GM18498 (cell line): Measurements from ENCODE around the gene PLEK.
"Not testable (repeated sequence)": the region's sequence is repeated elsewhere in the genome, so short reads cannot be mapped to it uniquely, and the experiment has no call there.

Experiments used
- ATAC-seq: cut with Tn5 transposase; IDR thresholded peaks from one replicate; pipeline ENCODE4 v1.9.1; 2021; ENCODE audit warnings: mild to moderate bottlenecking, moderate library complexity; ENCODE audit not compliant: unreplicated experiment

PLEK gene

DNA sequence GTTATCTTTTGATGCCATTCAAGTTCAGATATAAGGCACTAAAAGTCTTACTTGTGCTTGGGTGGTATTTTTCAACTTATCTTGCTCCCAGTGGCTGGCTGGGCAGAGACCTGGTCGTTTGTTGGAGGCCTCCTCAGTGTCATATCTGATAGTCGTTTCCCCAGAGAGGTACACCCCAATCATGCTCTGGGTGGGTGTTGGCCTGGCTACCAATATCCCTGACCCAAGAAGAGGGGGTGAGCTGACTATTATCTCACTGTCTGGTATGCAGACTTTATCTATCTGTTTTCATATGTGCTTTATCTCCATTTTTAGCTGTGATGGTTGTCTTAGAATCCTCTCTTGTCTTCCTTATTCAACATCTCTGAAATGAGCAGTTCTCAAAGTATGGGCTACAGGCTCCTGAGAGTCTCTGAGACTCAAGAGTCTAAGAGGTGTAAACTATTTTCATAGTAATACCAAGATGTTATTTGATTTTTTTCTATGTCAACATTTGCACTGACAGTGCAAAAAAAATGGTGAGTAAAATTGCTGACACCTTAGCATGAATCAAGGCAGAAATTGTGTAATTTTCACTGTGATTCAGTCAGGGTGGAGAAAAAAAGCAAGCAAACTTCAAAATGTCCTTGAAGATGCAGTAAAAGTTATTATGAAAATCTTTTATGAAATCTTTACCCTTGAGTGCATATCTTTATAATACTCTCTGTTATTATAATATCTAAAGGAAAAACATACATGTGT, 12.3 kb upstream of the PLEK start:
- ATAC-seq = no peak

DNA sequence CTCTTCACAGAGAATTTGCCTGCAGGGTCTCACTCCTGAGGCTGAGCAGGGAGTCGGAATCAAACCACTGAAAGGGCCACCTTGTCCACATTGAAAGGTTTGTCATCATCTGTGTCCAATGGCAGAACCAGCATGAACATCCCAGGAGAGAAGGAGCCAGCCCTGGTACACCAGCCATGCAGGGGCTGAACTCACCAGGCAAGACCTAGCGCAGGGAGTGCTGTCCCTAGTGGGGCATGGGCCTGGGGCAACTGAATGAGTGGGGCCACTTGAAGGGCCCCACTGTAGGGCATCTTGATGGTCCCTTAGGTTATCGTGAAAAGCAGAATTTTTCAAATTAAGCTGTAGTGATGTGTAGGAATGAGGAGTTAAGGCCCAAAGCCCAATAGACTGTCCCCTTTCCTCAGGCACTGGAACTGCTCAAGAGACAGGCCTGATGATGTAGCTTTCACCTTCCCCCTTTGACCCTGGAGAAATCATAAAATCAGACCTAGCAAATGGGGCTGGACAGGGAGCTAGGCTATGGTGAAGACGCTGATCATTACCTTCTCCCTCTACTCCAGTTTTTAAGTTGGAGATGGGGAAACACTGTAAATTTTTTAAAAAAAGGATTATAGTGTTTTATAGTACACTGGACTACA, 8.4 kb upstream of the PLEK start:
- ATAC-seq = no peak

DNA sequence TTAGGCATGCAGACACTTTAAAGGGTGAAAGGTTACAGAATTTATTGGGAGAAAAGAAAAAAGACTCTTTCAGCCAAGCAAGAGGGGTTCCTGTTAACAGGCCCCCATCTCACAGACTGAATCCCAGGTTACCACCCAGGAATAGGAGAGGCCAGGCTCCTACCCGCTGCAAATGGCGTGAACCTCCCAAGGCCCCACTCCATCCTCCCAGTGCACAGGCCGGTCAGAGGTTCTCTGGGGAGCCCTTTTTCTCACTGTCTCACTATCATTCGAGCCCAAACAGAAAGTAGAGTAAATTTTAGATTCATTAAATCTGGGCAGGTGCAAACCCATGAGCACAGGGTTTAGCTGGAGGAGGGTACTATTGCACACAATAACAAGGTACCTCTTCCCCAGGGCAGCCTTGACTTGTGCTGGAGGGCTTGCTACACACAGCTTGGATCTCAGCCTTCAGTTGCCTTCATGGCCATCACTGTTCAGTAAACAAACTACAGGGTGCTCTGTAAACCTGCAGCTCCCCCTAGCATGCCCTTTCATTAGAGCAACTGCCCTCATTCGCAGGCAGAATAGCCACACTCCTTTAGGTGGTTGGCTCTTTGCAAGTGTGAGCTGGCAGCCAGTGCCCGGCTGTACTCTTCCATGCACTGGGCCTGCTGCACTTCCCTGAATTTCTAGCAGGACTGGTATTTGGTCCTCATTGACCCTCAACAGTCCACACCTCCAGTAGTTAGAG, 7.3 kb upstream of the PLEK start:
- peak; percentile 67 for ATAC-seq

DNA sequence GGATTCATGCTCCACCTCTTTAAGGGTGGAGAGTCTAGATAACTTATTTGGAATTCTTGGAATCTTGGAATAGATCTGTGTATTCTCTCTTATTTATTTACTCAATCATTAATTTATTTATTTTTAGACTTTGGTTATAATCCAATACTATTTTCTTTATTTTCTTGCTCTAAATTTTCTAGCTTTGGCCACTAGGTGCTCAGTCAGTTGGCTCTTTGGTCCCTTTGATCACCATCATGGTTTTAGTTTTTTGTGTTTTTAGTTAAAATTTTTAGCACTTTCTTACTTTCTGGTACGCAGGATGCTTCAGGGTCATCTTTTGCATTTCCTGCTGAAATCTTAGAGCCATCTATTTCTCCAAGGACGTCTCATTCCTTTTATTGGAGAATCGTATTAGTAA, 5.2 kb upstream of the PLEK start:
- no peak for ATAC-seq

DNA sequence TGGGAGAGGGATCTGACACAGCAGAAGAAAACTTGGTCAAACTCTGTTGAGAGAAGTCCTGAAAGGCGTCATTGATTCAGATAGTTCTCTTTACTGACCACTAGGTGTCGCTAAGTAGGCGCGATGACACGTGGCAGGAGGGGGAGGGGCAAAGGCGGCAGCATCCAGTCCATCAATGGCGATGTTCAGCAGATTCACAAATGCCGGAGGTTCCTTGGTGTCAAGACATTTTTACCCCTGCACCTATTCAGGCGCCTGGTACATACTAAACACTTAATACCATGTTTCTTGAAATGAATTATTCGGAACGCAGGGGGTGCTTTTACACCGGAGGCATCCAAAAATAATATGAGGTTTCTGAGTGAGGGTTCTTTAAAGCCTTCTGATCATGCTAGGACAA, 3.0 kb upstream of the PLEK start:
- ATAC-seq = peak; percentile 49

DNA sequence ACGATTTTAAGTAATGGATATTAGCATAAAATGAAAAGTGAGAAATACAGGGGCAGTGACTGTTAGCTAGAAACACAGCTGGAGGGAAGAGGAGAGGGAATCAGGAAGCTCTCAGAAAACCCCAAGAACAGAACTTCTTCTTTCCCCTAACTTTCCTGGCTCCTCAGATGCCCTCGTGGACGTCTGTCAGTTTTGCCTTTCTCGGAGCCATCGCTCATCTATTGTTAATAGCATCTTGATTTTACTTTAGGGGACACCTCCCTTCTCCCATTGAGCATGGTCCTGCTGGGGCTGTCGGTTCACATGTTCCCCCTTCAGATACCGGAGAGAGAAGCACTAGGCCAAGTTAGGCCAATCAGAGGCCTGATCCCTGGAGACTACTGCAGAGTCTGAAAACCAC, 2.3 kb upstream of the PLEK start:
- no peak for ATAC-seq

DNA sequence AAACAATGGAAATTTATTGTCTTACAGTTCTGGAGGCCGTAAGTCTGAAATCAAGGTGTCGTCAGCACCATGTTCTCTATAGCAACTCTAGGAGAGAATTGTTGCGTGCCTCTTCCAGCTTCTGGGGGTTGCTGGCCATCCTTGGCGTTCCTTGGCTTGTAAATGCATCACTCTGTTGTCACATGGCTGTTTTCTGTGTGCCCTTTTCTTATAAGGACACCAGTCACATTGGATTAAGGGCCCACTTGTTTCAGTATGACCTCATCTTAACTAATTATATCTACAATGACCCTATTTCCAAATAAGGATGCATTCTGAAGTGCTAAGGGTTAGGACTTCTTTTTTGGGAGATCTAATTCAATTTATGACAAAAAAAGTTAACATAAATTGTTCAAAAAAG, 1.4 kb upstream of the PLEK start:
- ATAC-seq = no peak

DNA sequence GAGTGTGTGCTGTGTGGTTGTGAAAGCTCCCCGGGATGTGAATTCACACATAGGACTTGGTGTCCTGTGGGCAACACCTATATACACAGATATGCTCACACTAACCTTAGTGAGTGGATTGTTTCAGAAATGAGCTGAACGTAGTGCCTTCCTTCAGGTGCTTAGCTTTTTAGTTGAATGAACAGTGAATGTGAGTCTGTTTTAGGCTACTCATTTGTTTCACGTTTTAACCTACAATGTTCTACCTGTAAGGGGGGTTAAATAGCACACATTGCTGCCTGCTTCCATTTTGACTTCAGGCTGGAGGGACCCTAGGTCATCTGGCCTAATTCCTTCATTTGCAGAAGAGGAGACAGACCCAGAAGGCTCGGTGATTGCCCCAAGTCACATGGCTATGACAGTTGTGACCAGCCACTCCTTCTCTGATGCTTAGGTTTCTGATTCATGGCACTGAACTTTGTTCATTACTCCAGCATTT, 1.0 kb downstream of the PLEK start:
- ATAC-seq = peak; percentile 44

DNA sequence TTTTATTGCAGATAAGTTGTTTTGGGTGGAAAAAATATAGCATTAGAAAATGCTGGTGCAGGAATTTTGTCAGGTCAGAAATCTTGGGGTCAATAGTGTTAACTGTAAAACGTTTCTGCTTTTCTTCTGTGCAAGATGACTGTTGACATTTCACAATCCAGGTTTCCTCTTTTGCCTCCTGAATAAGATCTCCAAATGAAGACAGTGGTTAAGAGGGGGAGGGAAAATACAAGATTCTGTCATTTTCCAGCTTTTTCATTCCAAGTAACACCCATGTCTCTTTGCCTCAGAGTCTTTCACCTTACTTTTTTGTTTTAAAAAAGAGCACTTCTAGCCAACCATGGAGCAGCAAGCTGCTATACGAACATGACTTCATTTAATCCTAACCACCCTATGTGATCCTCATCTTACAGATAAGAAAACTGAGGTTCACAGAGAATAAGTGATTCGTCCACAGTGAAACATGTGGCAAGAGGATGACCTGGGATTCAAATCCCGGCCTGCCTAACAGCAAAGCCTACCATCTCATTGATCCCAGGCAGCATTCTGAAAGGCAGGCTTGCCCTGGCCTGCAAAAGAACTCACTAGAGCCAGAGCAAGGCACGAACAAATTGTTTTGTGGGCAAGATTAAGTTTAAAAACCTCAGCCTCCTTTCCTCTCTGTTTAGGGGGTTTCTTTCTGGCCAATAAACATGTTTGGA, 3.0 kb downstream of the PLEK start:
- ATAC-seq = no peak

DNA sequence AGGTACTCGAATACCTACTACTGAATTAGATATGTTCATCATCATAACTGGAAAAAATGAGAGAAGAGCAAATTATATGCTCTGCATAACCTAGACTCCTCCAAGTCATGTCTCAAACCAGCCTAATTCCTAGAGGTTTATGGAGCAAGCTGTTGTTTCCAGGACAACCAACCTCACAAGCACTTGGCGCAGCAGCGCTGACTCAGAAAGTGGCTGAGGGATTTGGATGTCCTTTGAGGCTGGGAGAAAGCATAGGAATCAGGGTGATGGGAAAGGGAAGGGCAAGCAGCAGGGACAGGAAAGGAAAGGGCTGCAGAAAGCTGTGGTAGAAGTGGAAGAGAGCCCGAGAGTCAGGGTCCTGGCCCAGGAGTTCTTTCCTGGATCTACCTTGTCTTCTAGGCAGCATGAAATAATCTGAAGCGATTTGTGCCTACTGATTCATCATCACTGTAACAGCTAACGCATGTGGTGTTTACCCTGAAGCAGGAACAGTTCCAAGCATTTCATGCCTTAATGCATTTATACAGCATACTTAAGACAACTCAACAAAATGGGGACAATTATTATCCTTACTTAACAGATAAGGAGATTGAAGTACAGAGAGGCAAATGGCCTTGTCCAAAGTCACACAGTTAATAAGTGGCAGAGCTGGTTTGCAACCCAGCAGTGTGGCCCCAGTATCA, 3.7 kb downstream of the PLEK start:
- ATAC-seq = no peak

DNA sequence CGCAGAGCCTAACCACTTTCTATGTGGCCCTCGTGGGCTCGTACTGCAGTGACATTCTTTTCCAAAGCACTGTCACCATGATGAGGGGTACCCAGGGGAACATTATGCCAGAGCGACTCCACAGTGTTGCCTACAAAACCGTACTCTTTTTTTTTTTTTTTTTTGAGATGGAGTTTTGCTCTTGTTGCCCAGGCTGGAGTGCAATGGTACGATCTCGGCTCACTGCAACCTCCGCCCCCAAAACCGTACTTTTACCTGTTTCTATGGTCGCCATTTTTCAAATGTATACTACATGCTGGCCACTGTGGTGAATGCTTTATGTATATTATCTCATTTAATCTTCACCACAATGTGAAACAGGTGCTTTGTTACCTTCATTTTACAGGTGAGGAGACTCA, 4.3 kb downstream of the PLEK start:
- ATAC-seq = no peak

DNA sequence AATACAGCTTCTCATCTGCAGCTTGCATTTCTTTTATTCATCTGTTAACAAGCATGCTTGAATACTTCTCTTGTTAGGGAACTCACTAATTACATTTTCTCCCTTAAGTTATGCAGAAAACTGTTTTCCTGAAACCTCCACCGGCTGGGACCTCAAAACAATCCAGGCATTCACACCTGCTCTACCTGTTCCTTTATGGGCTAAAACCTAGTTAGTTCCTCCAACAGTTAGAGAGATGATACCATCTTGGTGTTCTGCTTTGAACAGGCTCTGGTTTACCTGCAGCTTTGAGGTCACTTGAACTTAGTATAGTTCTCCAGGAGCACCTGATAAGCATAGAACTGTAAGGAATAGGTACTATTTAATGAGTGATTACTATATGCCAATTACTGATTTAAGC, 6.1 kb downstream of the PLEK start:
- no peak for ATAC-seq

DNA sequence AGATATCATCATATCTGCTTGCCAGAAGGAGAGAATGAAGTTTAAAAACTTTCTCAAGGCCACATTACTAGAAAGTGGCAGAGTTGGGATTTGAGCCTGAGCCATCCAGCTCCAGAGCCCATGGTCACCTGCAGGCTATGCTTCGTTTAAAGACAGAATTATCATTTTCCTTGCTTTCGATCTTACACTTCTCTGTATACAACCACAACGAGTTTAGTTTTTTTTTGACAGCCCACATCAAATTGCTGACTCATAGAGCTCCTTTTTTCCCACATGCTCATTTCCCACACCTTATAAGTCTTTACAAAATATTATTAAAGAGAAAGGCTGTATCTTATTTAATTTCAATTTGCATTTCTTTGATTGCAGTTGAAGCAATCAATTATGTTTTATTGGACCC, 6.5 kb downstream of the PLEK start:
- no peak for ATAC-seq

DNA sequence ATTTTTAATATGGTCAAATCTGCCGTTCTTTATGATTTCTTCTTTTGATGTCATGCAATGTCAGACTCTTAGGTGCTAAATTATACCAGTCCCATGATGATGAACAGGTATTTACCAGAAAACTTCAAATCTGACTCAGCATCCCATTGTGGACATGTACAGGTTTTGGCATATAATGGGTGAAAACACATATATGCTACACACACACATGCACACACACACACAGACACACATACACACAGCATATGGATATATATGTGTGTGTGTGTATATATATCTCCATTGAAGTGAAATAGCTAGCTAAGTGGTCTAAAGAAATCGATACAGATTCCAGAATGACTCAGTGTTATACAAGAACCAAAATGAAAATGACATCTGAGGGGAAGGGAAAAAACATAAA, 7.4 kb downstream of the PLEK start:
- ATAC-seq = no peak

DNA sequence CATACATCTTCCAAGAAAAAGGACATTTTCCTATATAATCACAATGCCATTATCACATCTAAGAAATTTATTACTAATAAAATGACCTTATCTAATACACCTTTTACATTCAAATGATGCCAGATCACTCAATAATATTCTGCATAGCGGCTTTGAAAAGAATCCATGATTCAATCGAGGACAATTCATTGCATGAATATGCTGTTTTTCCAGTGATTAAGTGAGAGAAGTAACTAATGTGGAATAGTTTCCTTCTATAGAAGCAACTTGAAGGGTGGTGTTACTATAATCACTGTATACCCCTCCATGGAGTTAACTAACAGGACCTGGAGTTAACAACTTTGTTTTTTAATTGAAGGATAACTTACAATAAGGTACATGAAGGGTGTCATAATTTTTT, 9.1 kb downstream of the PLEK start:
- ATAC-seq = no peak

DNA sequence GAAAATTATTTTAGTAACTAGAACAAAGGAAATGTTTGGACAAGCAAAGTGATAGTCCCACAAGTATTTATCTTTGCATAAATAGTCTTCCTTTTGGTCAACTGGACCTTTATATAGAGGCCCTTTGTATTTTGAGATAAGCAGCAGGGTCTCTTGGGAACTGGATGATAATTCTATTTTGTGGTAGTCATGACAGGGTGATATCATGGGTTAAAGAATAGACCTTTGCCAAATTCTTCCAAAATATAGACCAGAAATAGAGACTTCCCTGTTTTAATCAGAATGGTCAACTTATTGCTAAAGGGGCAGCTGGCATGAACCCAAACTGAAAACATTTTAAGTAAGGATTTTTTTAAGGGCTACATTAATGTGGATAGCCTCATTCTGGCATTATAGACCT, 10.5 kb downstream of the PLEK start:
- no peak for ATAC-seq

DNA sequence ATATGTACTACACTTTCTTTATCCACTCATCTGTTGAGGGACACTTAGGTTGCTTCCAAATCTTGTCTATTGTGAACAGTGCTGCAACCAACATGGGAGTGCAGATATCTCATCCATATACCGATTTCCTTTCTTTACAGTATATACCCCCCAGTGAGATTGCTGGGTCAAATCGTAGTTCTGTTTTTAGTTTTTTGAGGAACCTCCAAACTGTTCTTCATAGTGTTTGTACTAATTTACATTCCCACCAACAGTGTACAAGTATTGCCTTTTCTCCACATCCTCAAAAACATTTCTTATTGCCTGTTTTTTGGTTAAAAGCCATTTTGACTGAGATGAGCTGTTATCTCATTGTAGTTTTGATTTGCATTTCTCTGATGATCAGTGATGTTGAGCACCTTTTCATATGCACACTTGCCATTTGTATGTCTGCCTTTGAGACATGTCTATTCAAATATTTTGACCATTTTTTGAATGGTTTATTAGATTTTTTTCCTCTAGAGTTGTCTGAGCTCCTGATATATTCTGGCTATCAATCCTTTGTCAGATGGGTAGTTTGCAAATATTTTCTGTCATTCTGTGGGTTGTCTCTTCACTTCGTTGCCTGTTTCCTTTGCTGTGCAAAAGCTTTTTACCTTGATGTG, 12.2 kb downstream of the PLEK start:
- no peak for ATAC-seq

DNA sequence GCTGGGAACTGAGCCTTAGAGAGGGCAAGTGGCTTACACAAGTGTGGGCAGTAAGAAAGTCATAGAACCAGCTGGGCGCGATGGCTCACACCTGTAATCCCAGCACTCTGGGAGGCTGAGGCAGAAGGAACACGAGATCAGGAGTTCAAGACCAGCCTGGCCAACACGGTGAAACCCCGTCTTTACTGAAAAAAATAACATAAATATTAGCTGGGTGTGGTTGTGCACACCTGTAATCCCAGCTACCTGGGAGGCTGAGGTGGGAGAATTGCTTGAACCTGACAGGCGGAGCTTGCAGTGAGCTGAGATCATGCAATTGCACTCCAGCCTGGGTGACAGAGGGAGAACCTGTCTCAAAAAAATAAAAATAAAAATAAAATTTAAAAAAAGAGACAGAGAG, 13.7 kb downstream of the PLEK start:
- ATAC-seq = not testable (repeated sequence)

DNA sequence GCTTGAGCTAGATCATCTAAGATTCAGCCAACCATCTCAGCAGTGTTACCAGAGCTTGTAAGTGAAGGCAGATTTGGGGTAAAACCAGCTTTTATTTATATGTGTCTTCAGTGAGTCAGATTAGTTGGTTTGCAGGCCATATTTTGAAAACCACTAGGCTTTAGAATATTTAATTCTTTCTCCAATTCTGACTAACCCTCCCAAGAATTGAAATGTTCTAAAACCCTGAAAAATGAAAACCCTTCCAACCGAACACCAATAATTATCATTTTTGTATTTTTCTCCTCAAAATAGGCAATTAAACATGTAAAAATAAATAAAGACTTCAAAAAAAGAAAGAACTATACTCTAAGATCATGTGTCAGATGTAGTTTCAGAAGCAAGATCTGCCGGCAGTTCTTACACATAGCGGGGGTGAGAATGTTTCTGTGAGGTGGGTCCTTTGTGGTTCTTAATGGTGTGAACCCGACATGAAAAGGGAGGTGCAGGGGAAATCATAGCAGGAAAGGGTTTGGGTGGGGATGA, 14.2 kb downstream of the PLEK start:
- peak; percentile 61 for ATAC-seq

DNA sequence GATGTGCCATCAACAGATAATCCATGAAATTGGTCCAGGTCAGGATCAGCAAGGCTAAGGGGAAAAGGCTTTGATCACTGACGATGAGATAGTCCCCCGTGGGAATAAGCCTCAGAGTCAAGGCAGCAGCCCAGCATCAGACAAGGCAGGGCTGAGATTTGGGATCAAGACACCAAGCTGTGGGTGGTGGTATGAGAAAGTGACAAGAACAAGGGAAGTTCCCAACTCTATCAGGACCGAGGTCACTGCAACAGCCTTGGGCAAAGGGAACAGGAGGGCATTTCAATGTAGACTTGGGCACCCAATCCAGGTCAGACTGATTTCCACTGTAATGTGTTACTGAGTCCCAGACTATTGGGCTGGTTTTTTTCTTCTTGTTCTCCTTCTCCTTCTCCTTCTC, 18.7 kb downstream of the PLEK start:
- ATAC-seq = no peak
